ENCODE data around the gene RBFOX2. TPM values are rescaled to one million over a fixed set of nuclear protein-coding genes. Genes with fewer than 3 reads are reported as not detected.
A peak's percentile ranks its signal among the peaks of the same experiment; 100 is the strongest.

Gene RBFOX2, protein sequence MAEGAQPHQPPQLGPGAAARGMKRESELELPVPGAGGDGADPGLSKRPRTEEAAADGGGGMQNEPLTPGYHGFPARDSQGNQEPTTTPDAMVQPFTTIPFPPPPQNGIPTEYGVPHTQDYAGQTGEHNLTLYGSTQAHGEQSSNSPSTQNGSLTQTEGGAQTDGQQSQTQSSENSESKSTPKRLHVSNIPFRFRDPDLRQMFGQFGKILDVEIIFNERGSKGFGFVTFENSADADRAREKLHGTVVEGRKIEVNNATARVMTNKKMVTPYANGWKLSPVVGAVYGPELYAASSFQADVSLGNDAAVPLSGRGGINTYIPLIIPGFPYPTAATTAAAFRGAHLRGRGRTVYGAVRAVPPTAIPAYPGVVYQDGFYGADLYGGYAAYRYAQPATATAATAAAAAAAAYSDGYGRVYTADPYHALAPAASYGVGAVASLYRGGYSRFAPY
- total RNA-seq, result 125 and 129 TPM in 2 replicates
- 142 and 153 TPM in 2 replicates for polyA plus RNA-seq
- 107 and 109 TPM in 2 replicates for polyA plus RNA-seq (2011; cell fraction: cytosol; rRNA removed)
- polyA plus RNA-seq (2011; cell fraction: nucleus; rRNA removed), result 189 and 208 TPM in 2 replicates
- polyA plus RNA-seq (2012), result 88.6 and 110 TPM in 2 replicates
- 280 and 290 TPM in 2 replicates for polyA minus RNA-seq
- polyA minus RNA-seq (2011; cell fraction: cytosol; rRNA and poly(A)+ RNA removed), result 34.8 TPM
- polyA minus RNA-seq (2011; cell fraction: nucleus; rRNA and poly(A)+ RNA removed), result 201 and 226 TPM in 2 replicates
- Bru-seq, nascent RNA, result percentile 93 among the genes with signal in this experiment
- percentile 89 among the genes with signal in this experiment for BruChase-seq, experiment 1, labeled RNA remaining after a 6-hour chase
- BruChase-seq, experiment 2, labeled RNA remaining after a 2-hour chase, result percentile 90 among the genes with signal in this experiment
- long read RNA-seq, transcript RBFOX2-210 (13 exons, 1,935 nt), result major isoform, 12 of 470 reads
- long read RNA-seq, transcript RBFOX2-208 (13 exons, 1,254 nt), result minor isoform, 9 of 470 reads
- long read RNA-seq, partial matches to known transcripts, result 312 of 470 reads
- long read RNA-seq, other reads (novel, unspliced or antisense), result 132 of 470 reads

DNA sequence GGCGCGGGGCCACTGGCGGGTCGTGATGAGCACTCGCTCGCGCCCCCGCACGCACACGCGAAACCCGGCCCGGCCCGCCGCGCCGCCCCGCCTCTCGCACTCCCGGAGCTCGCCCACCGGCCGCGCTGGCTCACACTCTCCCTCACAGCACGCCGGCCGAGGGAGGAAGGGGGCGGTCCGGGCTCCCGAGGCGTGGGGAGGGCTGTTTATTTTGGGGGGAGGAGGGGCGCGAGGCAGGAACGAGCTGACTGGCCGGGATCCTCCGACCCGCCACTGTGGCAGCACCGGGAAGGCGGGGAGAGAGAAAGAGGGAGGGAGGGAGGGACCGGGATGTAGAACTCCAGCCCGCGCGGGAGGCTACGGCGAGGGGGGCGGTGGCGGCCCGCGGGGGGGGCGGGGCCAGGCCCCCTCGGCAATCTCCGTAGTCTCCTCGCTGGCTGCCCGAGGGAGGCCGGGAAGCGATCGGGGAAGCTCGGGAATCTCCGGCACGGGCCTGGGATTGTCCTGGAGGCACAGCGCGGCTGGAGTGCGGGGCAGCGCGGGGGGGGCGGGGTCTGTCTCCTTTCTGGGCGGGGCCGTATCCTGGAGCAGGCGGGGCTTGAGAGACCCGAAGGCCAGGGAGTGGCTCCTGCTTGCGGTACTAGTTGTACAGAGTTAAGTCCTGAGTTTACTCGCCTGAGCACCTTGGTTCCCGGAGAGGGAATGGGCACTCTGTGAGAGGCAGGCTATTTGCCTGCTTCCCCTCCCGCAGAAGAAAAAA lies at the start of gene RBFOX2:
RBFOX2 (minus strand) TSS at position 179 of the 760 bp plus-strand sequence. CDS start 399 bp downstream, outside the sequence.
- FAIRE-seq, result peak; percentile 93
- Histone ChIP-seq H3K4me3 (replicated peaks in 1 of 3; ENCODE audit: insufficient read depth in 1 of 3, low read depth in 1 of 3, low read length in 3 of 3) (peak within 1 kb of the TSS; percentile 60 to 80 (median 74)), H3K79me2 (ENCODE audit: control insufficient read depth, insufficient read depth, low read length) (peaks cover 40% of the 10 kb centered on the region), H3K27me3 (ENCODE audit: control insufficient read depth in 2 of 2, insufficient read depth in 2 of 2, low read length in 2 of 2) (no peaks in the 10 kb centered on the region), H2AFZ (ENCODE audit: low read depth, low read length) (peak within 1 kb of the TSS; percentile 99), H3K4me1 (ENCODE audit: control insufficient read depth, extremely low read depth, insufficient read depth, low read length) (peaks cover 21% of the 10 kb centered on the region), H3K9me1 (replicated peaks; ENCODE audit: control insufficient read depth, extremely low read depth, insufficient read depth, low read length) (no peaks in the 10 kb centered on the region), H3K27ac (ENCODE audit: insufficient read depth, low read depth, low read length) (peak within 1 kb of the TSS; percentile 53), H3K4me2 (ENCODE audit: insufficient read depth, low read length) (peak within 1 kb of the TSS; percentile 89), H3K9ac (replicated peaks; ENCODE audit: extremely low read depth, insufficient read depth, low read length) (peak within 1 kb of the TSS; percentile 93), H3K9me3 (replicated peaks; ENCODE audit: control insufficient read depth, insufficient read depth, low read length) (no peaks in the 10 kb centered on the region), H3K36me3 (ENCODE audit: control insufficient read depth in 2 of 2, extremely low read depth in 1 of 2, insufficient read depth in 2 of 2, low read length in 2 of 2) (peaks cover 0 to 2% of the 10 kb centered on the region in 2 experiments), H4K20me1 (replicated peaks; ENCODE audit: control insufficient read depth, extremely low read depth, insufficient read depth, low read length) (no peaks in the 10 kb centered on the region)
- peak; percentile 11 for TF ChIP-seq POLR2A (IDR thresholded peaks at IDR 0.05; ENCODE audit: low read depth, low read length)
- no peak for TF ChIP-seq JUN (IDR thresholded peaks at IDR 0.05; ENCODE audit: borderline replicate concordance, insufficient read depth, insufficient read length, low read depth)
- peak; percentile 7 for TF ChIP-seq MYC (IDR thresholded peaks at IDR 0.05; ENCODE audit: low read depth, low read length)
- no peak for TF ChIP-seq GATA2 (IDR thresholded peaks at IDR 0.05; ENCODE audit: insufficient read depth, insufficient read length, low read depth, low read length)
- TF ChIP-seq FOS (IDR thresholded peaks at IDR 0.05; ENCODE audit: borderline replicate concordance, insufficient read depth, low read length), result no peak
- TF ChIP-seq, protein P1, sequence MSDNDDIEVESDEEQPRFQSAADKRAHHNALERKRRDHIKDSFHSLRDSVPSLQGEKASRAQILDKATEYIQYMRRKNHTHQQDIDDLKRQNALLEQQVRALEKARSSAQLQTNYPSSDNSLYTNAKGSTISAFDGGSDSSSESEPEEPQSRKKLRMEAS (IDR thresholded peaks at IDR 0.05; ENCODE audit: insufficient read depth, insufficient read length), result no peak
- TF ChIP-seq, protein P2, sequence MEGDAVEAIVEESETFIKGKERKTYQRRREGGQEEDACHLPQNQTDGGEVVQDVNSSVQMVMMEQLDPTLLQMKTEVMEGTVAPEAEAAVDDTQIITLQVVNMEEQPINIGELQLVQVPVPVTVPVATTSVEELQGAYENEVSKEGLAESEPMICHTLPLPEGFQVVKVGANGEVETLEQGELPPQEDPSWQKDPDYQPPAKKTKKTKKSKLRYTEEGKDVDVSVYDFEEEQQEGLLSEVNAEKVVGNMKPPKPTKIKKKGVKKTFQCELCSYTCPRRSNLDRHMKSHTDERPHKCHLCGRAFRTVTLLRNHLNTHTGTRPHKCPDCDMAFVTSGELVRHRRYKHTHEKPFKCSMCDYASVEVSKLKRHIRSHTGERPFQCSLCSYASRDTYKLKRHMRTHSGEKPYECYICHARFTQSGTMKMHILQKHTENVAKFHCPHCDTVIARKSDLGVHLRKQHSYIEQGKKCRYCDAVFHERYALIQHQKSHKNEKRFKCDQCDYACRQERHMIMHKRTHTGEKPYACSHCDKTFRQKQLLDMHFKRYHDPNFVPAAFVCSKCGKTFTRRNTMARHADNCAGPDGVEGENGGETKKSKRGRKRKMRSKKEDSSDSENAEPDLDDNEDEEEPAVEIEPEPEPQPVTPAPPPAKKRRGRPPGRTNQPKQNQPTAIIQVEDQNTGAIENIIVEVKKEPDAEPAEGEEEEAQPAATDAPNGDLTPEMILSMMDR (IDR thresholded peaks at IDR 0.05; ENCODE audit: extremely low read depth in 1 of 2, insufficient read depth in 1 of 2, low read depth in 1 of 2, low read length in 2 of 2), result no peak
- ChIA-PET POLR2A (interaction anchor here (0.6 to 1.3 kb wide), 5 partner anchors 13 to 68 kb away, joined by 3 to 5 read pairs (median 3); no protein-coding TSS in a partner anchor), CTCF (interaction anchor here (0.6 to 4.3 kb wide), 15 partner anchors 13 to 598 kb away, joined by 3 to 65 read pairs (median 3); no protein-coding TSS in a partner anchor)
- BruUV-seq (replicated peaks), result no TSS peak
- dilution Hi-C loops (cut with MboI; ENCODE audit: extremely low pct_ligation_motif_present, low sequenced_read_pairs), result no loop called here
- peak; percentile 97 for DNase-seq (ENCODE audit: low read depth, low spot score)
- intact Hi-C loops (cut with micrococcal nuclease), result loop anchor here (1.0 to 10.0 kb wide), 7 partner anchors 36 to 402 kb away; no protein-coding TSS in a partner anchor
